Liver (tissue), 9 donors: ENCODE measurements around the gene TERF2IP. TPM values are rescaled to one million over a fixed set of nuclear protein-coding genes. Genes with fewer than 3 reads are reported as not detected.

Experiments used
- DNase-seq: peaks from one replicate; pipeline ENCODE4 v3.0.0-alpha.2; 2017; ENCODE audit warnings: low spot score
- H3K27ac ChIP-seq, 2 donors: one replicate each; pipeline ENCODE4 v1.7.0; 2013; ENCODE audit warnings: inconsistent platforms in 2 of 2, low read length in 2 of 2, control low read depth in 1 of 2, low read depth in 1 of 2, mild to moderate bottlenecking in 1 of 2
- H3K27me3 ChIP-seq, 4 donors: one replicate each; pipeline versions ENCODE4 v1.6.1 to v1.7.0; 2013; ENCODE audit warnings: low read length in 3 of 4, inconsistent platforms in 1 of 4, mild to moderate bottlenecking in 1 of 4, moderate library complexity in 1 of 4; ENCODE audit not compliant: control insufficient read depth in 4 of 4, insufficient read depth in 4 of 4
- H3K36me3 ChIP-seq, 4 donors: one replicate each; pipeline versions ENCODE4 v1.6.1 to v1.7.0; 2013; ENCODE audit warnings: low read length in 3 of 4, mild to moderate bottlenecking in 3 of 4, low read depth in 1 of 4, moderate library complexity in 1 of 4; ENCODE audit not compliant: control insufficient read depth in 4 of 4, insufficient read depth in 3 of 4
- H3K4me1 ChIP-seq, 4 donors: one replicate each; pipeline versions ENCODE4 v1.6.1 to v1.7.0; 2013; ENCODE audit warnings: low read length in 3 of 4, mild to moderate bottlenecking in 3 of 4, moderate library complexity in 1 of 4; ENCODE audit not compliant: control insufficient read depth in 4 of 4, insufficient read depth in 4 of 4
- H3K4me3 ChIP-seq, 3 donors: one replicate each; pipeline versions ENCODE4 v1.6.1 to v1.7.0; 2013; ENCODE audit warnings: low read length in 3 of 3, control low read depth in 1 of 3, low read depth in 1 of 3, mild to moderate bottlenecking in 1 of 3
- H3K9ac ChIP-seq, 2 donors: one replicate each; pipeline ENCODE4 v1.7.0; 2013; ENCODE audit warnings: low read length in 2 of 2, mild to moderate bottlenecking in 2 of 2, moderate library complexity in 2 of 2, control low read depth in 1 of 2, low read depth in 1 of 2
- H3K9me3 ChIP-seq, 4 donors: one replicate each; pipeline versions ENCODE4 v1.6.1 to v1.7.0; 2013; ENCODE audit warnings: low read length in 3 of 4; ENCODE audit not compliant: control insufficient read depth in 4 of 4
- EGR1 ChIP-seq, 2 donors: IDR thresholded peaks; 2 replicates each; pipeline ENCODE4 v1.6.1; 2016 to 2018; ENCODE audit warnings: antibody characterized with exemption in 2 of 2, low read depth in 2 of 2
- FOXA1 ChIP-seq: IDR thresholded peaks from 2 replicates; pipeline ENCODE4 v1.6.1; 2016; ENCODE audit warnings: antibody characterized with exemption
- FOXA2 ChIP-seq: IDR thresholded peaks from 2 replicates; pipeline ENCODE4 v1.6.1; 2016; ENCODE audit warnings: antibody characterized with exemption
- GABPA ChIP-seq, 2 donors: IDR thresholded peaks in 1 of 2; conservative IDR thresholded peaks in 1 of 2; 2 replicates each; pipeline ENCODE4 v1.6.1; 2016; ENCODE audit warnings: antibody characterized with exemption in 2 of 2, mild to moderate bottlenecking in 1 of 2, moderate library complexity in 1 of 2
- HNF4A ChIP-seq, 2 donors: conservative IDR thresholded peaks; 2 replicates each; pipeline ENCODE4 v1.6.1; 2016; ENCODE audit warnings: antibody characterized with exemption in 2 of 2, mild to moderate bottlenecking in 2 of 2
- JUND ChIP-seq, 2 donors: IDR thresholded peaks; 2 replicates each; pipeline ENCODE4 v1.6.1; 2016; ENCODE audit warnings: antibody characterized with exemption in 2 of 2
- RAD21 ChIP-seq, 2 donors: IDR thresholded peaks; 2 replicates each; pipeline ENCODE4 v1.6.1; 2016; ENCODE audit warnings: antibody characterized with exemption in 2 of 2, mild to moderate bottlenecking in 2 of 2
- TAF1 ChIP-seq: conservative IDR thresholded peaks from 2 replicates; pipeline ENCODE4 v1.6.1; 2016; ENCODE audit warnings: antibody characterized with exemption, mild to moderate bottlenecking
- YY1 ChIP-seq: IDR thresholded peaks from 2 replicates; pipeline ENCODE4 v1.6.1; 2016; ENCODE audit warnings: antibody characterized with exemption, mild to moderate bottlenecking
- WGBS: extraction: QIAGEN DNeasy Blood & Tissue Kit; methylation state at CpG from one replicate; pipeline ENCODE4 v1.1.7; 2013; 5-methylcytosine and 5-hydroxymethylcytosine counted together
- polyA plus RNA-seq, 2 donors: library from polyadenylated mRNA; stranded (reverse) in 1 of 2; unstranded in 1 of 2; fragments of 200-250 nt in 1 of 2; fragments of >200 nt in 1 of 2; fragmentation: Nextera tagmentation in 1 of 2; extraction: Ambion mirVana in 1 of 2; gene quantifications; one replicate each; pipeline versions ENCODE4 v1.2.1 to v1.2.3, GENCODE V29; 2013 to 2015
- total RNA-seq, 2 donors: library from RNA; depleted of rRNA; stranded (reverse); fragments of >200 nt; gene quantifications; one replicate each; pipeline ENCODE4 v1.2.3, GENCODE V29; 2014
- TF ChIP-seq, protein P1 (sequence below): IDR thresholded peaks from 2 replicates; pipeline ENCODE4 v1.6.1; 2016; ENCODE audit warnings: antibody characterized with exemption
- TF ChIP-seq, protein P2 (sequence below): fragments of 150-350 bp; IDR thresholded peaks from 2 replicates; pipeline ENCODE4 v1.5.1; 2017; ENCODE audit warnings: improper control_type of control experiment, low read depth, low read length; ENCODE audit not compliant: missing input control
- TF ChIP-seq, protein P3 (sequence below): IDR thresholded peaks from 2 replicates; pipeline ENCODE4 v1.6.1; 2016; ENCODE audit warnings: antibody characterized with exemption
- donor health status: healthy.
- donor health status: healthy.
- donor health status: healthy.
- donor health status: healthy.
- donor health status: healthy.

The TERF2IP gene
- total and polyA plus RNA-seq, 4 donors: 21.7 to 69.5 (median 23.2) TPM

DNA sequence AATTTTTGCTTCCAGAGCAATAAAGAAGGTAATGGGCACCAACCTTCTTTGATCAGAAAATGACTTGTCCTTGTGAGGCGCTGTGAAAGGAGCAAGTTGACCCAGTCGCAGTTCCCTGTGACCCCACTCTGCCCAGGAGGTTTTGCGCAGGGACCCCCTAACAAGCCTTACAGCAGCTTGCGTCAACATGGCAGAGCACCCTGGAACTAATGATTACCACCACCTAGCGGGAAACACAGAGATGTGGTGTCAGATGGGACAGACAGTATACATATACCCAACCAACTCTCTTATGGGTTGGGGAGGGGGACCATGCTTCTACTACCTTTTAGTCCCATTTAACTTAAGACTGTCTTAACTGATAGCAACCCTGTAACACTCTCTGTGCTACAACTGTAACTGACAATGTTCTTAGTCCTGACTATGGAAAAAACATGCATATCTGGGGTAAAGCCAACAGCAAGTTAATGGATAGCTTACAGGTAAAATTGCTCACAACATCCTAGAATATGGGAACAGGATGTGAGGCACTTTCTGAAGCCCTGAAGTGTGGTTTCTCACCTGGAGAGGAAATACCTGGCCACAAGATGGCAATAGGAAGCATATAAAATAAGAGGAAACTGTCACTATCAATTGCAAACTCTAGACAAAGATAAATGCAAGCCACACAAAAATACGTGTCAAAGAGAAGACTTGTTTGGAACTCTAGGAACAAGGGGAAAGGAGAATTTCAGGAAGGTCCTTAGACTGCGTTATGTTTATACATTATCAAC, 3.1 kb upstream of the TERF2IP start:
- no peak overlapping the region for H3K4me3 ChIP-seq
- peaks cover 5 to 25% (median 14%) of the 10 kb centered on the region in 4 donors for H3K4me1 ChIP-seq
- no peak overlapping the region for H3K27ac ChIP-seq
- peak in 1 of 2 donors; percentile 24 for TF ChIP-seq RAD21 (IDR thresholded peaks at IDR 0.05)
- TF ChIP-seq JUND (IDR thresholded peaks at IDR 0.05): no peak
- DNase-seq: no peak
- no peaks in the 10 kb centered on the region for H3K27me3 ChIP-seq
- H3K9ac ChIP-seq: no peak overlapping the region
- no peaks in the 10 kb centered on the region for H3K9me3 ChIP-seq
- 93% methylated on average over 7 of the region's 7 CpGs for WGBS
- H3K36me3 ChIP-seq: peaks cover 6 to 41% (median 18%) of the 10 kb centered on the region in 4 donors

DNA sequence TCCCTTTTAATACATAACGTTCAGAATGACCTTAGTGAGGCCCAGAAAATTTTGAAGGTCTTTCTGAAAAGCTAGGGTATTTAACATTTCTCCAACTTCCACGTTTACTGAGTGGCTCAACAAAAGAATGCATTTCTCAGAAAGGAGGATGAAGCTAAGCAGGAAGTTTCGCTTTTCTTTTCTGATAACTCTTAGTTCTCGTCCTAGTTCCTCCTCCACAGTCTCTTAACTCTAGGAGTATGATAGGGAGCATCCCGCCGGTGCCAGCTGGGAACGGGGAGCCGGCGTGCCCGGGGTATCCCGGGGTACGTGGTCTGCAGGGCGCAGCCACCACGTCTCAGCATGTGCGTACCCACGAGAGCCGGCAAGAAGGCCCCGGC, 471 bp upstream of the TERF2IP start:
- no peak for TF ChIP-seq RAD21 (IDR thresholded peaks at IDR 0.05)
- TF ChIP-seq, protein P1, sequence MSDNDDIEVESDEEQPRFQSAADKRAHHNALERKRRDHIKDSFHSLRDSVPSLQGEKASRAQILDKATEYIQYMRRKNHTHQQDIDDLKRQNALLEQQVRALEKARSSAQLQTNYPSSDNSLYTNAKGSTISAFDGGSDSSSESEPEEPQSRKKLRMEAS: no peak
- TF ChIP-seq HNF4A (conservative IDR thresholded peaks at IDR 0.05): no peak
- no peak for TF ChIP-seq JUND (IDR thresholded peaks at IDR 0.05)
- no peak for TF ChIP-seq FOXA1
- no peak for TF ChIP-seq TAF1
- no peak for TF ChIP-seq FOXA2
- TF ChIP-seq EGR1 (IDR thresholded peaks at IDR 0.05; ENCODE audit: low read depth in 2 of 2): no peak
- Histone ChIP-seq H3K36me3 (peaks cover 0 to 16% (median 2%) of the 10 kb centered on the region in 4 donors), H3K27me3 (no peaks in the 10 kb centered on the region), H3K9me3 (no peaks in the 10 kb centered on the region), H3K4me1 (peaks cover 9 to 48% (median 33%) of the 10 kb centered on the region in 4 donors), H3K4me3 (peak overlapping the region; percentile 89 to 100 (median 100)), H3K9ac (peak overlapping the region; percentile 87 to 95), H3K27ac (peak overlapping the region; percentile 87 to 91)
- under 1% methylated on average over 18 of the region's 18 CpGs for WGBS
- no peak for DNase-seq

DNA sequence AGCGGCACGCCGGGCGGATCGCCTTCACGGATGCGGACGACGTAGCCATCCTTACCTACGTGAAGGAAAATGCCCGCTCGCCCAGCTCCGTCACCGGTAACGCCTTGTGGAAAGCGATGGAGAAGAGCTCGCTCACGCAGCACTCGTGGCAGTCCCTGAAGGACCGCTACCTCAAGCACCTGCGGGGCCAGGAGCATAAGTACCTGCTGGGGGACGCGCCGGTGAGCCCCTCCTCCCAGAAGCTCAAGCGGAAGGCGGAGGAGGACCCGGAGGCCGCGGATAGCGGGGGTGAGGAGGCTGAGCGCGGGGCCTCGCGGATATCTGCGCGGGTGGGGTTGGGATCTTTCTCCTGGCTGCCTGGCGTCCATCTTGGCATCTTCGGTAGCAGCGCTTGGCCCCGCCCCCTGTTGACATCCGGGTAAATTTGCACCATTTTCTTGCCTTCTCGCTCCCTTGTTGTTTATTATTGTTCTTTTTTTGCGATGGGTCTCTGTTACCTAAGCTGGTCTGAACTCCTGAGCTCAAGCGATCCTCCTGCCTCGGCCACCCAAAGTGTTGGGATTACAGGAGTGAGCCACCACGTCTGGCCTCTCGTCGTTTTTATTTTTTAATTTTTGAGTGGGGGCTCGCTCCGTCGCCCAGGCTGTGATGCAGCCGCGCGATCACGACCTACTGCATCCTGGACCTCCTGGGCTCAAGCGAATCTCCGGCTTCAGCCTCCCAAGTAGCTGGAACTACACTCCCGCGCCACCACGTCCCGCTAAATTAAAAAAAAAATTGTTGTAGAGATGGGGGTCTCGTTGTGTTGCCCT, 898 bp downstream of the TERF2IP start:
- H3K27me3 ChIP-seq: no peaks in the 10 kb centered on the region
- TF ChIP-seq, protein P2, sequence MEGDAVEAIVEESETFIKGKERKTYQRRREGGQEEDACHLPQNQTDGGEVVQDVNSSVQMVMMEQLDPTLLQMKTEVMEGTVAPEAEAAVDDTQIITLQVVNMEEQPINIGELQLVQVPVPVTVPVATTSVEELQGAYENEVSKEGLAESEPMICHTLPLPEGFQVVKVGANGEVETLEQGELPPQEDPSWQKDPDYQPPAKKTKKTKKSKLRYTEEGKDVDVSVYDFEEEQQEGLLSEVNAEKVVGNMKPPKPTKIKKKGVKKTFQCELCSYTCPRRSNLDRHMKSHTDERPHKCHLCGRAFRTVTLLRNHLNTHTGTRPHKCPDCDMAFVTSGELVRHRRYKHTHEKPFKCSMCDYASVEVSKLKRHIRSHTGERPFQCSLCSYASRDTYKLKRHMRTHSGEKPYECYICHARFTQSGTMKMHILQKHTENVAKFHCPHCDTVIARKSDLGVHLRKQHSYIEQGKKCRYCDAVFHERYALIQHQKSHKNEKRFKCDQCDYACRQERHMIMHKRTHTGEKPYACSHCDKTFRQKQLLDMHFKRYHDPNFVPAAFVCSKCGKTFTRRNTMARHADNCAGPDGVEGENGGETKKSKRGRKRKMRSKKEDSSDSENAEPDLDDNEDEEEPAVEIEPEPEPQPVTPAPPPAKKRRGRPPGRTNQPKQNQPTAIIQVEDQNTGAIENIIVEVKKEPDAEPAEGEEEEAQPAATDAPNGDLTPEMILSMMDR: peak; percentile 2
- TF ChIP-seq JUND (IDR thresholded peaks at IDR 0.05): no peak
- TF ChIP-seq EGR1 (IDR thresholded peaks at IDR 0.05; ENCODE audit: low read depth in 2 of 2): no peak
- TF ChIP-seq YY1: peak; percentile 98
- peak in 1 of 2 donors; percentile 50 for TF ChIP-seq GABPA (IDR thresholded peaks at IDR 0.05 in 1 of 2, conservative IDR thresholded peaks at IDR 0.05 in 1 of 2)
- TF ChIP-seq, protein P3, sequence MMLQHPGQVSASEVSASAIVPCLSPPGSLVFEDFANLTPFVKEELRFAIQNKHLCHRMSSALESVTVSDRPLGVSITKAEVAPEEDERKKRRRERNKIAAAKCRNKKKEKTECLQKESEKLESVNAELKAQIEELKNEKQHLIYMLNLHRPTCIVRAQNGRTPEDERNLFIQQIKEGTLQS: no peak
- peak; percentile 17 for TF ChIP-seq FOXA2
- H3K27ac ChIP-seq: peak overlapping the region; percentile 87 to 91
- peak; percentile 90 for DNase-seq
- H3K4me3 ChIP-seq: peak overlapping the region; percentile 89 to 100 (median 100)
- WGBS: under 1% methylated on average over 62 of the region's 62 CpGs
- H3K9ac ChIP-seq: peak overlapping the region; percentile 55 to 95
- H3K9me3 ChIP-seq: no peaks in the 10 kb centered on the region
- H3K36me3 ChIP-seq: peaks cover 0 to 9% (median 2%) of the 10 kb centered on the region in 4 donors
- peaks cover 9 to 56% (median 35%) of the 10 kb centered on the region in 4 donors for H3K4me1 ChIP-seq
